GM19193 (cell line): ENCODE measurements around the gene FAM3C.

Experiments used
- POLR2A ChIP-seq: IDR thresholded peaks from 4 replicates; pipeline ENCODE4 v1.6.1; 2011; ENCODE audit not compliant: insufficient read depth, insufficient read length; ENCODE audit errors: extremely low read depth

FAM3C gene

GRCh38 chr7:121416533-121416932 lies 20.4 kb upstream of the FAM3C start:
- no peak for TF ChIP-seq POLR2A

GRCh38 chr7:121414436-121414835 lies 18.3 kb upstream of the FAM3C start:
- TF ChIP-seq POLR2A = no peak

- TF ChIP-seq POLR2A = no peak
These were observed 15.5 kb upstream of the FAM3C start for GRCh38 chr7:121411597-121411979.

GRCh38 chr7:121410829-121411596 lies 14.9 kb upstream of the FAM3C start:
- TF ChIP-seq POLR2A = no peak

GRCh38 chr7:121406944-121407343 lies 10.8 kb upstream of the FAM3C start:
- no peak for TF ChIP-seq POLR2A

- no peak for TF ChIP-seq POLR2A
These were observed 10.4 kb upstream of the FAM3C start for GRCh38 chr7:121406461-121406860.

GRCh38 chr7:121404348-121404747 lies 8.2 kb upstream of the FAM3C start:
- TF ChIP-seq POLR2A = no peak

- no peak for TF ChIP-seq POLR2A
These were observed 6.6 kb upstream of the FAM3C start for GRCh38 chr7:121402701-121403100.

GRCh38 chr7:121401896-121402295 lies 5.8 kb upstream of the FAM3C start:
- TF ChIP-seq POLR2A = no peak

GRCh38 chr7:121398246-121398645 lies 2.1 kb upstream of the FAM3C start:
- TF ChIP-seq POLR2A = no peak

GRCh38 chr7:121397822-121398221 lies 1.7 kb upstream of the FAM3C start:
- TF ChIP-seq POLR2A = no peak

GRCh38 chr7:121397361-121397760 lies 1.3 kb upstream of the FAM3C start:
- TF ChIP-seq POLR2A = no peak

GRCh38 chr7:121395494-121395960 lies 581 bp downstream of the FAM3C start:
- TF ChIP-seq POLR2A = no peak

- no peak for TF ChIP-seq POLR2A
These were observed 1.4 kb downstream of the FAM3C start for GRCh38 chr7:121394709-121395140.

- TF ChIP-seq POLR2A = no peak
These were observed 3.1 kb downstream of the FAM3C start for GRCh38 chr7:121393005-121393366.

GRCh38 chr7:121392277-121393004 lies 3.7 kb downstream of the FAM3C start:
- no peak for TF ChIP-seq POLR2A
